GM12865 (cell line): ENCODE results near the gene PSD4.
"Not testable (repeated sequence)": the region's sequence is repeated elsewhere in the genome, so short reads cannot be mapped to it uniquely, and the experiment has no call there.

Experiments used
- DNase-seq: peaks from one replicate; pipeline ENCODE4 v3.0.0; 2010; ENCODE audit warnings: low read depth
- H3K4me3 ChIP-seq: 2 replicates; pipeline ENCODE4 v1.5.1; 2011; ENCODE audit warnings: mild to moderate bottlenecking, low read depth, low read length, control low read depth
- CTCF ChIP-seq: IDR thresholded peaks from 2 replicates; pipeline ENCODE4 v1.5.1; 2011; ENCODE audit warnings: low read length, control low read depth, low read depth, inconsistent platforms; ENCODE audit not compliant: insufficient read depth; ENCODE audit errors: missing control alignments

The PSD4 gene

DNA sequence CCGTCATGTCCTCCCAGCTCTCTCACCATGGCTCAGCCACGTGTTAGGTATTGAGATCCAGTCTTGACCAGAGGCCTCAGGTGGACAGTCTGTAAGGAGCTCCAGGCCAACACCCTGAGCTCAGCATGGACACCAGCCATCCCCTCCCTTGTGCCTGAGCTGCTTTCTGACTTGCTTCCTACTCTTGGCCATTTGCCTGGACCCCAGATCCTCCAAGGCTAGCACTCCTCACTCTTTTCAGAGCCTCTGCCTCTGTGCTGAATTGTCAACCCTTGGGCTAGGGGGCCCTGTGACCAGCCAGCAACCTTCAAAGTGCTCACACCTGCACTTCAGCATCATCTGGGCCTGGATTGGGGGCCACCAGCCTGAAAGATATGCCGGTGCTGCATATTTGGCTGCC, 58.4 kb downstream of the PSD4 start:
- no peak for DNase-seq
- no peak overlapping the region for H3K4me3 ChIP-seq
- no peak for TF ChIP-seq CTCF

GRCh38 chr2:113232740-113233139, 59.0 kb downstream of the PSD4 start:
- TF ChIP-seq CTCF = no peak
- DNase-seq = no peak

DNA sequence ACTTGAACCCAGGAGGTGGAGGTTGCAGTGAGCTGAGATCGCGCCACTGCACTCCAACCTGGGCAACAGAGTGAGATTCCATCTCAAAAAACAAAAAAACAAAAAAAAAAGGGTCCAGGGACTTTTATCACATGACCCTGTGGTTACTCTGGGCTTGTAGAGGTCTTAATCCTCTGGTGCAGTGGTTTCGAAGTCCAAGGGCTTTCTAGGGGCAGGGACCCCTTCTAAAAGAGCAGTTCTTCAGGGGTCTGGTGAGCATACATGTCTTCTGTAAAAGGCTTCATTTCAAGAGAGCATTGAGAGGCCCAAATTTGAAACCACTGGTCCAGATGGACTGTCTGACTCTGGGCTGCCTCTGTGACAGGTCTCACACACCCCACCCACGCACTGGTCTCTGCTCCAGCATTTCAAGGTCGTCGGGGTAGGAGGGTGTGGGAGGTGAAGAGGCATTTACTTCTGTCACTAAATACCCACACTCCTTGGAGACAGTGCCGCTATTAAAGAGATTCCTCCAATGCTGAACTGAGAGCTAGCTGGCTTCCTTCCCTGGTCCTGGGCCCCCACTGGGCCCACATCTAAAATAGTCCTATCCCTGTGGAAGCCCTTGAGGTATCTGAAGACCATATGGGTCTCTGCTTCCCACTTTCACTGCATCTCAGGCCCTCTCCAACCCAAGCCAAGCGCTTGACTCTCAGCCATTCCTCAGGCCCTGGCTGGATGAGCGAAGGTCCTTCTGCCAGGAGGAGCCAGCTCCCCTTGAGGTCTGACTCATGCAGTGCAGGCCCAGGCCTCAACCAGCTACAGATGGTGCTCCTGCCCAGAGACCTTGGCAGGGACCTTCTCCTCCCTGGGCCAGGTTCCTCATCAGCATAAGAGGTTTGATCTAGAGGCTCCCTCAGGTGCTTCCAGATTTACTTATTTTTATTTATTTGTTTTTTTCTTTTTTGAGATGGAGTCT, 60.1 kb downstream of the PSD4 start:
- H3K4me3 ChIP-seq = no peak overlapping the region
- peak; percentile 17 for TF ChIP-seq CTCF
- peak; percentile 11 for DNase-seq

More at GRCh38 chr2:113232740-113233139, 59.0 kb downstream of the PSD4 start:
- H3K4me3 ChIP-seq = no peak overlapping the region

DNA sequence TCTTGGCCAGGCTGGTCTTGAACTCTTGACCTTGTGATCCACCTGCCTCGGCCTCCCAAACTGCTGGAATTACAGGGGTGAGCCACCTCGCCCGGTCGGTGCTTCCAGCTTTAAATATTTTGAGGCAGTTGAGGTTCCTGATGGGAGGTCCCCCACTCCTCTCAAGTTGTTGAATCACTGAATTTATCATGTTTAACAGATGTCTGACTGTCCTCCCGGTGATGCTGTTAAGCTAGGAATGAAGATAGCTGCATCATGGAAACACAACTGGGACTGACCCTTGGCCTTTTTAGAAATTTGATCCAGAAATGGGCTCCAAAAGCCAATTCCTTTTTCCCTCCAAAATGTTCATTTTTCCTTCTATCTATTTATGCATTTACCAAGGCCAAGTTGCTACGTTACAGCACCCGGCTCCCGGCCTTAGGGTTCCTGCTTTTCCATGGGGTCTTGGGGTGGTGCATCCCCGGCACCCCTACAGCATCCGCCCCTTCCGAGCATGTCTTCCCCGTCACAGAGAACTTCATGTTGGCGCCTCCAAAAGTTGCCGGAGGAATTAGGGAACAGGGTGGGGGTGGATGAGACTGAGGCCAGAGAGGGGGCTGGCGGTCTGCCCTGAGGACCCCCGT, 61.1 kb downstream of the PSD4 start:
- no peak overlapping the region for H3K4me3 ChIP-seq
- TF ChIP-seq CTCF = no peak
- DNase-seq = no peak

DNA sequence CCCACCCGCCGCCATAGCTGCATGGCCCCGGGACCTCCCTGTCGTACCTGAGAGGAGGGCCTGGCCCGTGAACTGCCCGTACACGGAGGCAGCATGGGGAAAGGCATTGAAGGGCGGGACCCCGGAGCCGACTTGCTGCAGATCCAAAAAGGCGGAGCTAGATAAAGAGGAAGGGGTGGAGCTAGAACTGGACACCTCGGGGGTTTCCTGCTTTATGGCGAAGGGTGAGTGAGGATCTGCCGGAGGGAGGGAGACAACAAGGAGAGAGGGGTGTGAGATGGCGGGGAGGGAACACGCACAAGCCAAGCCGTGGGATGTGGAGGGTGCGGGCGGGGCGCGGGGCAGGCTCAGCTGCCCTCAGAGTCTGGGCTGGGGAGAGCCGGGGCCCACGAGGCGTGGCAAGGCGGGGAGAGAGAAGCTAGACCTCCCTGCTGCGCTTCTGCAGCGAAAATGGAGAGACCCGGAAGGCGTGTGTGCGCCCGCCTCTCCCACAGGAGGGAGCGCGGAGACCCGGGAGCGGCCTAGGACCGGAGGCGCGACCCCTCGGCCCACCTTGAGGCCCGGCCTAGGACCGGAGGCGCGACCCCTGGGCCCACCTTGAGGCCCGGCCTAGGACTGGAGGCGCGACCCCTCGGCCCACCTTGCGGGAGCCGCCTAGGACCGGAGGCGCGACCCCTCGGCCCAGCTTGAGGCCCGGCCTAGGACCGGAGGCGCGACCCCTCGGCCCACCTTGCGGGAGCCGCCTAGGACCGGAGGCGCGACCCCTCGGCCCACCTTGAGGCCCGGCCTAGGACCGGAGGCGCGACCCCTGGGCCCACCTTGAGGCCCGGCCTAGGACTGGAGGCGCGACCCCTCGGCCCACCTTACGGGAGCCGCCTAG, 61.8 kb downstream of the PSD4 start:
- not testable (repeated sequence) for H3K4me3 ChIP-seq
- DNase-seq = peak; percentile 6

DNA sequence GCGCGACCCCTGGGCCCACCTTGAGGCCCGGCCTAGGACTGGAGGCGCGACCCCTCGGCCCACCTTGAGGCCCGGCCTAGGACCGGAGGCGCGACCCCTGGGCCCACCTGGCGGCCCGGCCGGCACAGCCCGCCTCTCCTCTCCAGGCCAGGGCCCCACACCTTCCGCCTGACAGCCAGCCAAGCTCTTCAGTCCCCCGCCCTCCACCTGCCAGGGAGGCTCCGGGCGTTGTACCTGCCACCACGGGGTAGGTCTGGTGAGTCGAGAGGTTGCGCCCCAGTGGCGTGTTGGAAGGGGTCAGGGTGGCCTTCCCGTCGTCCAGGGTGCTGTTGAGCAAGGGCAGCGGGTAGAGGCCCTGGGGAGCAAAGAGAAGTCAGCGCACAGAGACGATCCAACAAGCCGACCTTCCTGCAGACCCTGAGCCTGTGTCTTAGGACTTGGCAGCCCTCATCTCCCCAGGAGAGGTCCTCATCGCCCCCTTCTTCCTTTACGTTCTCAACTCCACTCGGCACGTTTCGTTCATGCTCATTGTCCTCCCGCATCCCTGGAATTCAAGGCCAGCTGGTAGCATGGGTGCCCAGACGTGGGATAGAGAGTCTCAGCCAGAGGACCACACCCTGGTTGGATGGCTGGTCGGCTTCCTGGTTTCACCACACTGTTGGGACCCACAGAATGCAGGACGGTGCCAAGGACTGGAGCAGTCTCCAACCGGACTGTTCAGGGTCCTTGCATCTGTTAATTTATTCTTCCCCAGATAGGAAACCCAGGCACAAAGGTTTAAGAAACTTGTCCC, 62.8 kb downstream of the PSD4 start:
- no peak for TF ChIP-seq CTCF
- no peak overlapping the region for H3K4me3 ChIP-seq
- DNase-seq = no peak
